AG10803 (cell line): Measurements from ENCODE around the gene PTPRD.
A peak's percentile ranks its signal among the peaks of the same experiment; 100 is the strongest.
"Not testable (repeated sequence)": the region's sequence is repeated elsewhere in the genome, so short reads cannot be mapped to it uniquely, and the experiment has no call there.

Source experiments
- DNase-seq: peaks from one replicate; pipeline ENCODE4 v3.0.0; 2010; ENCODE audit warnings: low read depth
- H3K4me3 ChIP-seq: 2 replicates; pipeline ENCODE4 v1.5.1; 2011; ENCODE audit warnings: mild to moderate bottlenecking, low read length, control low read depth
- TF ChIP-seq, protein P1 (sequence below): conservative IDR thresholded peaks from 2 replicates; pipeline ENCODE4 v1.5.1; 2011; ENCODE audit warnings: mild to moderate bottlenecking, low read length, control low read depth, inconsistent platforms

Gene PTPRD

DNA sequence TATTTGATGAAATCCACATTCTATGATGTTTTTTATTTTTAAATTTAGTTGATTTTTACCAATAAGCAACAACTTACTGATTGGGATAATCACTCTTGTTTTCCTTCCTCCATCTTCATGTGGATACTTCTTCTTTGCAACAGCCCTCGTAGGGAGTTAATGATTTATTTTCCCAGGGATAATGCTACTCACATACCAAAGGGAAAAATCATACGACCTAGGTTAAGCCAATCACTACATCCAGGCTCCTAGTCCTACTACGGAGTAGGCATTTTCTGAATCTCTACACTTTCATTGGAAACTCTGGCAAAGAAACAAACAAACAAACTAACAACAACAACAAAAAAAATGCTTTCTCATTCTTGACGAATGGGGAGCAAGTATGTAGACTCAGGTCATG lies 663.4 kb downstream of the PTPRD start:
- TF ChIP-seq, protein P1, sequence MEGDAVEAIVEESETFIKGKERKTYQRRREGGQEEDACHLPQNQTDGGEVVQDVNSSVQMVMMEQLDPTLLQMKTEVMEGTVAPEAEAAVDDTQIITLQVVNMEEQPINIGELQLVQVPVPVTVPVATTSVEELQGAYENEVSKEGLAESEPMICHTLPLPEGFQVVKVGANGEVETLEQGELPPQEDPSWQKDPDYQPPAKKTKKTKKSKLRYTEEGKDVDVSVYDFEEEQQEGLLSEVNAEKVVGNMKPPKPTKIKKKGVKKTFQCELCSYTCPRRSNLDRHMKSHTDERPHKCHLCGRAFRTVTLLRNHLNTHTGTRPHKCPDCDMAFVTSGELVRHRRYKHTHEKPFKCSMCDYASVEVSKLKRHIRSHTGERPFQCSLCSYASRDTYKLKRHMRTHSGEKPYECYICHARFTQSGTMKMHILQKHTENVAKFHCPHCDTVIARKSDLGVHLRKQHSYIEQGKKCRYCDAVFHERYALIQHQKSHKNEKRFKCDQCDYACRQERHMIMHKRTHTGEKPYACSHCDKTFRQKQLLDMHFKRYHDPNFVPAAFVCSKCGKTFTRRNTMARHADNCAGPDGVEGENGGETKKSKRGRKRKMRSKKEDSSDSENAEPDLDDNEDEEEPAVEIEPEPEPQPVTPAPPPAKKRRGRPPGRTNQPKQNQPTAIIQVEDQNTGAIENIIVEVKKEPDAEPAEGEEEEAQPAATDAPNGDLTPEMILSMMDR, result no peak
- no peak for DNase-seq
- no peak overlapping the region for H3K4me3 ChIP-seq

DNA sequence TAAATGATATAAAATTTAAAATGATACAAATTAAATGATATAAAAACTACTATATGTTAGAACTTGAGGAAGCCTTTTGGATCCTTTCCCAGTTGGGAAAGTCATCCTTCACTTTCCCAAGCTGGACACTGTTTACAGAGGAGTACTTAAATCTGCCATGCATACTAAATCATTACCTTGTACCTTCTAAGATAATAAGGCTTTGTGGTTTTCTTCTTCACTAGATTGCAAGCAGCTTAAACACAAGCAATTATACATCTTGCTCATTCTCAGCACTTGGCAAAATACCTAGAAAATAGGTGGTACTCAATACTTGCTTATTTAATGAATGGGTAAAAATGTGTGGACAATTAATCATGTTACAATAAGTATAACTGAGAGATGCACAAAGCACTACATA lies 666.8 kb downstream of the PTPRD start:
- TF ChIP-seq, protein P1, result no peak
- no peak for DNase-seq

DNA sequence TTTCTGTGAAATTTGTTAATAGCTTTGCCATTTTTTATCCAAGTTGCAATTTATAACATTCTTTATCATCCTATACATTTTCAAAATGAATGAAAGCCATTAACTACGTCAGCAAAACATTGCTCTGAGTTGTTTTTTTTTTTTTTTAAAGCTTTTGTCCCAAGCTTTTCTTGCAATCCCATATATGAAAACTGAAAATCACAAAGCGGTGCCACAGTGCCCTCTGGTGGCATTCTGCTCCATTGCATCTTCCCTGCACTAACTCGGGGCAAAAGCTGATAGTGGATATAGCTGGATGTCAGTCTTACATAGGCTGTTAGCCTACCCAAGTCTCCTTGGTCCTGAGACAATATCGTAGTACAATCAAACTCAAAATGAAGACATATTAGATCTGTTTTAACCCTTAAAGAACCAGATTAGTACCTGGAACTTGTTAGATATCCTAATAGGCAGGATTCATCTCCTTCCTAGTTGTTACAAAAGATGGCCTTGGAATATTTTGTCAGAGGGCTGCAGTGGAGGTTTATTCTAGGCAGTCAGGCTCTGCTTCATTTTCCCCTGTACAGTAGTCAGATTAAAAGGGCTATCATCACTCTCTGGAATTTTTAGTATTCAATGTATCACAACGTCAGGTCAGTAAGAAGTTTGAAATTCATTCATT lies 669.9 kb downstream of the PTPRD start:
- peak; percentile 32 for DNase-seq
- TF ChIP-seq, protein P1, result peak; percentile 95
- H3K4me3 ChIP-seq, result no peak overlapping the region

More for the DNA sequence above, 666.8 kb downstream of the PTPRD start:
- no peak overlapping the region for H3K4me3 ChIP-seq

DNA sequence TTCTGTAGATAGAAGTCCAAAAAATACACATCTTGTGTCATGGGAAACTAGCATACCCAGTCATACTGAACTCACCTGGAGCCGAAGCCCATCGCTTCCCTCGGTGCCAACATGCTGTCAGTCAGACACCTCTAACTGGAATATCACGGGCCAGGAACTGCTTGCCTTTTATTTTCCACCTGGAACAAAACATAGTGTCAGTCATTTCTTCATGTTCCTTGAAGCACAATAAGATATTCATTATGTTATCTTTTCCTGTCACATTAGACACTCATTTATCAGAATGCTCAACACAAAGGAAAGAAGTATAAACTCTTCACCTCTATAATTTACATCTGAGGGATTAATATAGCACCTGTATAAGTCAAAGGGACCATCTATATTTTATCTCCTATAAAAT lies 674.4 kb downstream of the PTPRD start:
- TF ChIP-seq, protein P1, result no peak
- DNase-seq, result no peak
- H3K4me3 ChIP-seq, result no peak overlapping the region

DNA sequence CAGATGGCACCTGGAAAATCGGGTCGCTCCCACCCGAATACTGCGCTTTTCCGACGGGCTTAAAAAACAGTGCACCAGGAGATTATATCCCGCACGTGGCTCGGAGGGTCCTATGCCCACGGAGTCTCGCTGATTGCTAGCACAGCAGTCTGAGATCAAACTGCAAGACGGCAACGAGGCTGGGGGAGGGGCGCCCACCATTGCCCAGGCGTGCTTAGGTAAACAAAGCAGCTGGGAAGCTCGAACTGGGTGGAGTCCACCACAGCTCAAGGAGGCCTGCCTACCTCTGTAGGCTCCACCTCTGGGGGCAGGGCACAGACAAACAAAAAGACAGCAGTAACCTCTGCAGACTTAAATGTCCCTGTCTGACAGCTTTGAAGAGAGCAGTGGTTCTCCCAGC lies 681.3 kb downstream of the PTPRD start:
- not testable (repeated sequence) for H3K4me3 ChIP-seq, DNase-seq

DNA sequence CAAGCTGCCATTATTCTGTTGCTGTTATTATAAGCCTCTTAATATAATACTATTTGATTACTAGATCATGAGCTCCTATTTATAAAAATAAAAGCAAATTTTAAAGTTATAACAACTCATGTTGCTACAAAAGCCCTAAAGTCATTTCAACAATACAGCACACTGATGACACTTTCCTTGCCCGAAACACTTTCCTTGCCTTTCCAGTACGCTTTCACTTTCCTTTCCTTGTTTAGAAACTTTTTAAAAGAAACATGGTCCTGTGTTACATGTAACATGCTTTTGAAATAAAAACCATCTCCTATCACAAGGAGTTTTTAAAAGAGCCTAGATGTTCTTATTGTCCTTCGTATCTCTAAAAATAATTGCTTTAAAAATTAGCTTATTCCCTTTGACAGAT lies 688.4 kb downstream of the PTPRD start:
- no peak overlapping the region for H3K4me3 ChIP-seq
- TF ChIP-seq, protein P1, result no peak
- no peak for DNase-seq

DNA sequence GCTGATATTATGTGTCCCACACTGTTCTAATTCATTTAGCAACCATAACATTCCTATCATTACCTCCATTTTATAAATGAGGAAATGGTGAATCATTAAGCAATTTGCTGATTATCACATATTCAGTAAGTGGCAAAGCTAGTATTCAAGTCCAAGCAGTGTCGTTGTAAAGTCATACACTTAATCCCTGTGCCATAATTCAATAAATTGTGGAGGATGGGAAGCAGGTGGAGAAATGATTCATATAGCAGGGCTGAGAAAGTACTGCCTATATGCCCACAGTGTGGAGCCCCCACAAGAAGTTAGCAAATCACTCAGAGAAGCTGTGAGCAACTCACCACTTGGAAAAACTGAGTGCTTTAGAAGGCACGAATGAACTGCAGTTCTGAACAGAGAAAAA lies 691.0 kb downstream of the PTPRD start:
- no peak for DNase-seq
- H3K4me3 ChIP-seq, result no peak overlapping the region
- TF ChIP-seq, protein P1, result no peak
